Occipital lobe (tissue), 2 donors: ENCODE results near the gene WWOX. TPM values are rescaled to one million over a fixed set of nuclear protein-coding genes. Genes with fewer than 3 reads are reported as not detected.
"Not testable (repeated sequence)": the region's sequence is repeated elsewhere in the genome, so short reads cannot be mapped to it uniquely, and the experiment has no call there.

Experiments
- DNase-seq: peaks from one replicate; lab custom pipeline; 2025; lab: John Stamatoyannopoulos, UW
- total RNA-seq: library from RNA; depleted of rRNA; stranded (reverse); fragments of >200 nt; gene quantifications from one replicate; pipeline ENCODE4 v1.2.3, GENCODE V29; 2014

WWOX gene
- total RNA-seq, 1 donor from 2014 or later: 20.9 TPM

GRCh38 chr16:79050063-79050462 is 950.6 kb downstream of the WWOX start:
- DNase-seq: no peak

GRCh38 chr16:79051313-79051712 is 951.9 kb downstream of the WWOX start:
- no peak for DNase-seq

GRCh38 chr16:79052198-79052597 is 952.7 kb downstream of the WWOX start:
- DNase-seq: not testable (repeated sequence)

GRCh38 chr16:79053577-79053976 is 954.1 kb downstream of the WWOX start:
- no peak for DNase-seq

- no peak for DNase-seq
Measured at GRCh38 chr16:79054211-79054984, 954.9 kb downstream of the WWOX start.

GRCh38 chr16:79055251-79055970 is 956.0 kb downstream of the WWOX start:
- no peak for DNase-seq

- no peak for DNase-seq
Measured at GRCh38 chr16:79061181-79061580, 961.7 kb downstream of the WWOX start.

GRCh38 chr16:79062336-79062735 is 962.9 kb downstream of the WWOX start:
- DNase-seq: no peak

GRCh38 chr16:79062821-79063220 is 963.4 kb downstream of the WWOX start:
- DNase-seq: no peak

- no peak for DNase-seq
Measured at GRCh38 chr16:79064256-79064972, 965.0 kb downstream of the WWOX start.

- no peak for DNase-seq
Measured at GRCh38 chr16:79066561-79066960, 967.1 kb downstream of the WWOX start.

GRCh38 chr16:79067600-79067999 is 968.1 kb downstream of the WWOX start:
- no peak for DNase-seq

- DNase-seq: no peak
Measured at GRCh38 chr16:79069121-79069520, 969.7 kb downstream of the WWOX start.

GRCh38 chr16:79069633-79070032 is 970.2 kb downstream of the WWOX start:
- DNase-seq: no peak

- no peak for DNase-seq
Measured at GRCh38 chr16:79071424-79071823, 972.0 kb downstream of the WWOX start.

- no peak for DNase-seq
Measured at GRCh38 chr16:79072517-79072916, 973.1 kb downstream of the WWOX start.

- no peak for DNase-seq
Measured at GRCh38 chr16:79073566-79073965, 974.1 kb downstream of the WWOX start.

- no peak for DNase-seq
Measured at GRCh38 chr16:79074541-79074940, 975.1 kb downstream of the WWOX start.

- no peak for DNase-seq
Measured at GRCh38 chr16:79074951-79075350, 975.5 kb downstream of the WWOX start.

GRCh38 chr16:79076047-79076767 is 976.8 kb downstream of the WWOX start:
- no peak for DNase-seq

GRCh38 chr16:79077346-79077745 is 977.9 kb downstream of the WWOX start:
- no peak for DNase-seq
